Stimulated activated CD4-positive, alpha-beta T cell treated with anti-CD3 and anti-CD28 coated beads, Interleukin-2, amount 100 ng/mL, for 4 hours (primary cell): Measurements from ENCODE around the gene TRRAP.

Source experiments
- DNase-seq: peaks from one replicate; pipeline ENCODE4 v3.0.0-alpha.2; 2020; ENCODE audit warnings: low read depth

TRRAP gene

DNA sequence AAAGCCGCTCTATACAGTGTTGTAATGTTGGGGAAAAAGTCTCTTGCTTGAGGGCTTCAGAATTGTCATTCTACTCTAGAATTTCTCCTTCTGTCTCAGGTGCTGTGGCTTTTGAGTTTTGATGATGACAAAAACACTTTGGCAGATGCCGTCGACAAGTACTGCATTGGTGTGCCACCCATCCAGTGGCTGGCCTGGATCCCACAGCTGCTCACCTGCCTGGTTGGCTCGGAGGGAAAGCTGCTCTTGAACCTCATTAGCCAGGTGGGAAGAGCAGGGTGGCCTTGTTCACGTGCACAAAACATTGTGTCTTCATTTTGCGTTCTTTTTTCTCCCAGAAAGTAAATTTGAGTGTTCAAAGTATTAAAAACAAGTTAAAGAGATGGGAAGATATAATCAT lies 112.0 kb downstream of the TRRAP start:
- no peak for DNase-seq

DNA sequence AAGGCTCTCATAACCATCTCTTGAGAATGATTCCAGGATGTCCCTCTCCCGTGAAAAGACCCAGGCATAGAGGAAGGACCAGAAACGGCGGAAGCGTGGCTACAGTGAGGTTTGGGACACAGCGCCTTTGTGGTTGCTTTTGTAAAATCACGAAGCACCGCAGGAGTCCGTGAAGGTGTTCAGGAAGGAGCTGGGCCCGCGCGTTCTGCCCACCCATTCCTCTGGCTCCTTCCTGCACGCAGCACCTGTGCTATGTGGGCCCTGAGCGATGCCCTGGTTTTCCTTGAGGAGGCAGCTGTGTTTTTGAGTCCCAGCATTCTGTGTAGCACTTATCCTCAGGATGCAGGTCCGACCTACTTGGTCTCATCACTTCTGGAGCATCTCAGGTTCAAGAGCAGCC lies 112.8 kb downstream of the TRRAP start:
- no peak for DNase-seq

DNA sequence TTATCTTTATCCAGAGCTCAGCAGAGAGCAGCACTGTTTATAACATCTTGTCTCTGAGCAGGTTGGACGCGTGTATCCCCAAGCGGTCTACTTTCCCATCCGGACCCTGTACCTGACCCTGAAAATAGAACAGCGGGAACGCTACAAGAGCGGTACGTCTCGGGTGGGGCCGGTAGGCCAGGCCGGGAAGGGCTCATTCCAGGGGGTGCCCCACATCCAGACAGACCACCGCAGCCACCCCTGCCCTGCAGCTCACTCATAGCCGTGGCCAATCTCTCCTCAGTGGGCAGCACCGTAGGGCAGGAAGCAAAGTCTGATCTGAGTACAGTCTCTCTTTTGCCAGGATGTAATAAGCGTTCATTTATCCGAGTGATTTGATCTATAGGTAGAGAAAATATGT lies 113.7 kb downstream of the TRRAP start:
- no peak for DNase-seq

- DNase-seq, result no peak
Measured at GRCh38 chr7:98993024-98993897, 114.9 kb downstream of the TRRAP start.

DNA sequence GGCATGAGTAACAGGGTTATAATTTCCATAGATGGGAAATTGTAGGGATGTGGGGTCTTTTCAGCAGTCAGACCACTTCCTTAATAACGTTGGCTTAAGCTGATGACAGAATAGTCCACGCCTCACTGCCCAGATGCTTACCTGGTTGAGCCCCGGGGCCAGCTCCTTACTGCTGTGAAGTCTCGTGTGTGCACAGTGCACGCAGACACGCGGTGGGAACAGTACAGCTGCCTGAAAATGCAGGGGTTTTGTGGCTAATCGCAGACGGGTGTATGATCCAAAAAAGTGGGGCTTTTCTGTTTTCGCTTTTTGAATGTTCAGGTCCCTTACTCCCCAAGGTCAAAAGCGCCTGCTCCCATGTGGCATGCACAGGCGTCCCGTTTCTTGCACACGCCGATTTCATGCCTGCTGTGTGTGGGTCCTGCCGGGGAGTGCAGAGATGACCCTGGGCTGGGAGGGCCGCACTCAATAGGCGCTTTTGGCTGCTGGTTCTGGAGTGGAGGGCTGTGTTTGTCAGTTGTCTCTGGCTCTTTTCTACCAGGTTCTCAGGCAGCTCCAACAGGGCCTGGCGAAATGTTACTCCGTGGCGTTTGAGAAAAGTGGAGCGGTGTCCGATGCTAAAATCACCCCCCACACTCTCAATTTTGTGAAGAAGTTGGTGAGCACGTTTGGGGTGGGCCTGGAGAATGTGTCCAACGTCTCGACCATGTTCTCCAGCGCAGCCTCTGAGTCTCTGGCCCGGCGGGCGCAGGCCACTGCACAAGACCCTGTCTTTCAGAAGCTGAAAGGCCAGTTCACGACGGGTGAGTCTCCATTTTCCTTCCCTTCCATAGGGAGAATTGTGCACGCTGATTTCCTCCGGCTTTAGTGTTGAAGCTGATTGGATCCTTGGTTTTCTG lies 116.0 kb downstream of the TRRAP start:
- DNase-seq, result no peak

- DNase-seq, result no peak
Measured at GRCh38 chr7:98995111-98995510, 116.8 kb downstream of the TRRAP start.

DNA sequence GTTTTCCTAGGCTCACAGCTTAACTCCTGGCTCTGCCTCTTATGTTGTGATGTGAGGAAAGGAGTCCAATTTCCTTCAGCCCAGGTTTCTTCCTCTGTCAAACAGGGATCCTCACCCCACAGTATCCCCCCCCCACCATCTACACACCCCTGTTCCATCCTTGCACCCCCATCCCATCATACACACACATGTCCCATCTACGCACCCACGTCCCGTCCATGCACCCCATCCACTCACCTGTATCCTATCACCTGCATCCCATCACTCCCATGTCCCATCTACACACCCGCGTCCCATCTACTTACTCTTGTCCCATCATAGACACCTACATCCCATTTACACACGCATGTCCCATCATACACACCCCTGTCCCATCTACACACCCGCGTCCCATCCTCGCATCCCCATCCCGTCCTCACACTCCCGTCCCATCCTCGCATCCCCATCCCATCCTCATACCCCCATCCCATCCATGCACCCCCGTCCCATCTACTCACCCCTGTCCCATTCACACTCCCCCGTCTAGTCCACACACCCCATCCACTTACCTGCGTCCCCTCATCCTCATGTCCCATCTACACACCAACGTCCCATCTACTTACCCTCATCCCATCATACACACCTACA lies 117.3 kb downstream of the TRRAP start:
- DNase-seq, result no peak

GRCh38 chr7:98996150-98996552 lies 117.8 kb downstream of the TRRAP start:
- DNase-seq, result no peak

DNA sequence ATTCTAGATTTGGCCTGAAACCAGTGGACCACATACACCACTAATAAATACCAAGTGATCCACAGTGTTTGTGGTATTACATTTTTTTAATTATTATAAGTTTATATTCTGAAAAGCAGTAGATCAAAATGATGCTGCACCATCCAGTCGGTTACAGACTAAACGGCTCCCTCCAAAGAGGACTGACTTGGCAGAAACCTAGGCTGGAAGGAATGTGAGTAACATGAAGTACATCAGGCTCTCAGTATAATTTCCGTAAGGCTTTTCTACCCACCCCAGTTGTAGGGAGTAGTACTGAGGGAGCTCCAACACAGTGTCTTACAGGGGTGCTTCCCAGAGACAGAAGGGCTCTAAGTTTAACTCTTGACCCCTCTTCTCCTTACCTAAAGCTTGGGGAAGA lies 119.5 kb downstream of the TRRAP start:
- no peak for DNase-seq

DNA sequence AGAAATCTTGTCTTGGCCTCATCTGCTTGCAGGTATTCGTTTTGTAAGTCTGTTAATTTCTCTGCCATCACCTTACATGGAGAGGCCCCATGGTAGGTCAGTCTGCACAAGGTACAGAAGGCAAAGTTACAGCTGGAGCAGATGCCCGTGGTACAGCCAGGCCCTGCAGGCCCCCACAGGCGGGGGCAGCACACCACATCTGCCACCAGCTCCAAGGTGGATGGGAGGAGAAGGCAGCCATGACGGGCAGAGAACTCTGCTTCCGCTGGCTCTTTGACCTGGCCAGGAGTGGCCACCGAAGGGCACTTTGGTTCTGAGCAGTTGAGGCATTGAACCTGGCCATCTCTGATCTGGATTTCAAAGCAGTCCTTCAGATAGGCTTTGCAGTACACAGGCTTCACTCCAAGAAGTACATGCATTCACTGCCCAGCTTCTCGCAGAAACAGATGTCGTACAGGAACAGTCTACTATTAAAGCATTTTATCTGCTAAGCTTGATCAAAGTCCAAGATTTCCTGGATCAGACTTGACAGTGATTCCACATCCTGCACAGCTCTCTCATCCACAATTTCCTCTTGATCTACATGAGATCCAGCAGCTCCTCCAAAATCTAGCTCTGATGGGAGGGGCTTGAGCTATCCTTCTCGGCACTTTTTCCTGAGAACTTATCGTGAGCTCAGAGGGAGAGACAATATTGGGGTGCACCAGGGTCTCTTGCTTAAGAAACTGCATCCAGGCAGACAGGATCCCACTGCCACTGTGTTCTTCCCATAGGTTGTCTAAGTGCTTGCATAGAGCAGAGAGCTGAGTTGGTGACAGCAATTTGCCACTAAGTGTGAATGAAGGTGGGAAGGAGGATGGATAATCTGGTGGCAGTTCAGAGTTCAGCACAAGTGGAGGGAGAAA lies 120.7 kb downstream of the TRRAP start:
- no peak for DNase-seq

- no peak for DNase-seq
Measured at GRCh38 chr7:99000196-99000903, 122.0 kb downstream of the TRRAP start.

- DNase-seq, result no peak
Measured at GRCh38 chr7:99000904-99001465, 122.7 kb downstream of the TRRAP start.

DNA sequence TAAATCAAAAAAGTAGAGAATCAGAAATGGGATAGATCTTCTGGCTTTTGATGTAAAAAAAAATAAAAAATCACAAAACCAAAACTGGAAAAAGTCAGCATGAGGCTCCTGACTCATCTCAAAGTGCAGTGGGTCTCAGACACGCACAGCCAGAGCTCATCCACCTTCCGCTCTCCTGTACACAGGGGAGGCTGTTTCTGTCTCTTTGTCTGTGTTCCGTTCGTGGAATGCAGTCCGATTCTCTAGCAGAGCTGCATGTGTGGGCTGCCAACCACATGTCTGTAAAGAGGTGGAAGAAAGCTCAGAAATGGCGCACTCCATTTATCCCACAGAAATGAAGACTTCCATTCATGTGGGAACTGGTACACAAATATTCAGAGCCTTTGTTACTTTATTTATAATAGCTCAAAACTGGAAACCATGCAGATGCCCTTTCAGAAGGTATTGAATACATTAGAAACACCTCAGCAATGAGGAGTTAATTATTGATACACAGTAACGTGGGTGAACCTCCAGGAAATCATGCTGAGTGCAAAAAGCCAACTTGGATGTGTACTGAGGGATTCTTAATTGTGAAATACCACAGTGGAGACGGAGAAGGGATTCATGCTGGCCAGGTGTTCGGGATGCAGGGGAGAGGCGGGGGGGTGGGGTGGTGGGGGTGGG lies 123.3 kb downstream of the TRRAP start:
- no peak for DNase-seq

DNA sequence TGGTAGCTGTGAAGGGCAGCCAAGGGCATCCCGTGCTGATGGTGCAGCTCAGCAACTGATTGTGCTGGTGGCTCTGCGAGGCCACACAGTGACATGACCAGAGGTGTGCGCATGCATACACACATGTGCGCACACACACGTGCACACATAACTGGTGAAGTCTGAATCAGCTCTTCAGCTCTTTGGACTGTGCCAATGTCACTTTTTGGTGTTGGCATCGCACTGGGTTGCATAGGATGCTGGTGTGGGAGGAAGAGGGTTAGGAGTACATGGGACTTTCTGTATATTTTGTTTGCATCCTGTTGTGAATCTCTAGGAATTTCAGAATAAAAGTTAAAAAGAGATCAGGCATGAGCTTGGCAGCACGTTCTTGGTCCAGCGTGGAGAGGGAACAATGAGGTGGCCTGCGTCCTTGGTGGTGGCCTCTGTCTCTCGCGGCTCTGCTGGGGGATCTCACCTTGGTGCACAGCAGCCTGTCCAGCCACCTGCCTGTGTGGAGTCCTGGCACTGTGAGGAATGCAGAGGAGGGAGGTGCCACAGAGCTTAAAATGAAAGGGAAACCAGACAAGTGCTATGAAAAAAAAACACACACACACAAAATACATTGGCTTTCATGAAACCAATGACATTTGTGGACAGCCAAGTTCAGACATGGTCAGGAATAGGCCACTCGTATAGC lies 124.0 kb downstream of the TRRAP start:
- DNase-seq, result no peak

GRCh38 chr7:99002827-99003212 lies 124.5 kb downstream of the TRRAP start:
- no peak for DNase-seq

- DNase-seq, result no peak
Measured at GRCh38 chr7:99003419-99003818, 125.1 kb downstream of the TRRAP start.

- DNase-seq, result no peak
Measured at GRCh38 chr7:99004216-99004615, 125.9 kb downstream of the TRRAP start.

DNA sequence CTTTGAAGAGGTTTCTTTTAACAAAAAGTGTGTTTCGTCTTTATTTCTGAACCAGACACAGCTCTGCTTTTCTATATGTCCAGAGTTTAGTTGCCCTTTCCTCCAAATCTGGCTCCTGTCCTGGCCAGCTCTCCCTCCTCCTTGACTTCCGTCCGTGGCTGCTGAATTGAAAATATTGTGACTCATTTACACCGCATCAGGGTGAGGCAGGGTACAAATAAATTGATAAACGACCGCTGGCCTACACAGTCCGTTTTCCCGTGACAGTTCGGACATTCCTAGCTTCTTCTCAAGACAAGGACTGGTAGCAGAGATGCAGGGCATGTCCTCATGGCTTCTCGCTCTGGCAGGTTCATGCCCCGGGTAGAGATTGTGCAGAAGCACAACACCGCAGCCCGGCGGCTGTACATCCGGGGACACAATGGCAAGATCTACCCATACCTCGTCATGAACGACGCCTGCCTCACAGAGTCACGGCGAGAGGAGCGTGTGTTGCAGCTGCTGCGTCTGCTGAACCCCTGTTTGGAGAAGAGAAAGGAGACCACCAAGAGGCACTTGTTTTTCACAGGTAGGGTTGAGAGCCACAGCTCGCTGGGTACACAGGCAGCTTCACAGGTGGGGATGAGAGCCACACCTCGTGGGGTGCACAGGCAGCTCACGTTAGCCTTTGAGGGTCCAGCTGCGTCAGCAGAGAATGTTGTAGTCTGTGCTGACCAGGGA lies 126.6 kb downstream of the TRRAP start:
- DNase-seq, result no peak

DNA sequence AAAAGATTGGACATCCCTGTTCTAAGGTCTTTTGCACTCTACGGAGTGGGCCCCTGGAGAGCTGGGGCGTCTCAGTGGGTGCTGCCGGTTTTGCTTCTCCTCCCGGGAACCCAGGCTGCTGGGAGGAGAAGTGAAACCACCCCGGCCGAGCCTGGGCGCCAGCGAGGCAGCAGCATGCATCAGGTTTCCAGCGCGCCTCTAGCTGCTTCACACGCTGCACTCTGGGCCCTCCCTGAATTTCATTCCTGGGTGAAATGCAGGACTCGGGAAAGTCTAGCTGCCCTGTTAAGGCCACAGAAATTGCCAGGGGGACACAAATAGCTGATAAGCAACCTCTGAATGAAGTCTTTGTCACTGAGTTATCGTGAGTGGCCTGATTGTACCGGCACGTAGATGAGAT lies 127.4 kb downstream of the TRRAP start:
- no peak for DNase-seq
